H1 (cell line): ENCODE results near the gene NEDD9. TPM values are rescaled to one million over a fixed set of nuclear protein-coding genes. Genes with fewer than 3 reads are reported as not detected.

Experiments used
- CTCF ChIA-PET: fragments of 300-600 bp; sonication (Branson Sonifier 250); formaldehyde crosslinking; loops from one replicate; lab custom pipeline; 2021; ENCODE audit not compliant: partially characterized antibody; lab: Charles Lee
- POLR2A ChIA-PET: fragments of 300-600 bp; sonication (Branson Sonifier 250); formaldehyde crosslinking; loops from one replicate; lab custom pipeline; 2021; ENCODE audit warnings: inconsistent platforms; ENCODE audit not compliant: partially characterized antibody; lab: Charles Lee
- DNase-seq, 2 experiments: peaks; one replicate each; pipeline versions ENCODE4 v3.0.0 to v3.0.0-alpha.2; 2010 to 2022; ENCODE audit warnings: low spot score in 2 of 2, low read depth in 1 of 2, mixed read lengths in 1 of 2
- FAIRE-seq: peaks from 2 replicates; lab custom pipeline; 2011; peaks lifted over from hg19 to GRCh38; lab: Jason Lieb, UNC
- H2AFZ ChIP-seq: 2 replicates; pipeline ENCODE4 v1.8.1; 2012; ENCODE audit warnings: low read length, inconsistent platforms
- H2AK5ac ChIP-seq: 2 replicates; pipeline ENCODE4 v1.6.1; 2013; ENCODE audit warnings: low read depth, low read length
- H2BK120ac ChIP-seq: replicated peaks from 2 replicates; pipeline ENCODE3; 2013; ENCODE audit warnings: low read depth, low read length, inconsistent platforms
- H2BK12ac ChIP-seq: 2 replicates; pipeline ENCODE4 v1.6.1; 2013; ENCODE audit warnings: low read depth, low read length
- H2BK15ac ChIP-seq: 2 replicates; pipeline ENCODE4 v1.6.1; 2013; ENCODE audit warnings: low read length
- H2BK20ac ChIP-seq: 2 replicates; pipeline ENCODE4 v1.6.1; 2013; ENCODE audit warnings: low read length
- H2BK5ac ChIP-seq: 2 replicates; pipeline ENCODE4 v1.6.1; 2013; ENCODE audit warnings: low read depth, low read length
- H3K14ac ChIP-seq: 2 replicates; pipeline ENCODE4 v1.6.1; 2013; ENCODE audit warnings: inconsistent platforms; ENCODE audit not compliant: insufficient read length
- H3K18ac ChIP-seq: 2 replicates; pipeline ENCODE4 v1.6.1; 2013; ENCODE audit warnings: low read length; ENCODE audit errors: extremely low read depth
- H3K23ac ChIP-seq: 2 replicates; pipeline ENCODE4 v1.6.1; 2013; ENCODE audit warnings: inconsistent platforms; ENCODE audit not compliant: insufficient read length
- H3K23me2 ChIP-seq: 2 replicates; pipeline ENCODE4 v1.6.1; 2013; ENCODE audit warnings: low read depth, low read length
- H3K27ac ChIP-seq: 2 replicates; pipeline ENCODE4 v1.6.1; 2011; ENCODE audit warnings: low read depth, low read length, inconsistent platforms
- H3K27me3 ChIP-seq, 4 experiments: replicated peaks in 1 of 4; 1 replicate in 1 of 4; 2 replicates in 3 of 4; pipeline versions ENCODE4 v1.6.1 to v1.8.1; 2011 to 2013; ENCODE audit warnings: low read length in 3 of 4, mild to moderate bottlenecking in 3 of 4, inconsistent platforms in 2 of 4, mixed read lengths in 2 of 4, moderate library complexity in 1 of 4; ENCODE audit not compliant: control insufficient read depth in 3 of 4, insufficient read depth in 3 of 4; ENCODE audit errors: extremely low read depth in 1 of 4
- H3K36me3 ChIP-seq, 4 experiments: 2 replicates each; pipeline versions ENCODE4 v1.6.1 to v1.8.1; 2011 to 2013; ENCODE audit warnings: mild to moderate bottlenecking in 4 of 4, low read length in 3 of 4, moderate library complexity in 2 of 4, control low read depth in 1 of 4, inconsistent platforms in 1 of 4; ENCODE audit not compliant: insufficient read depth in 4 of 4, control insufficient read depth in 2 of 4
- H3K4ac ChIP-seq: replicated peaks from 2 replicates; pipeline ENCODE3; 2013; ENCODE audit warnings: low read length, low read depth, mixed read lengths, inconsistent platforms; ENCODE audit not compliant: insufficient read length
- H3K4me1 ChIP-seq, 4 experiments: replicated peaks in 1 of 4; 1 replicate in 1 of 4; 2 replicates in 3 of 4; pipeline versions ENCODE4 v1.6.1 to v1.8.1; 2011 to 2013; ENCODE audit warnings: low read length in 3 of 4, inconsistent platforms in 2 of 4, mixed read lengths in 1 of 4; ENCODE audit not compliant: insufficient read depth in 4 of 4, control insufficient read depth in 3 of 4
- H3K4me2 ChIP-seq, 2 experiments: 2 replicates each; pipeline versions ENCODE4 v1.6.1 to v1.8.1; 2011 to 2013; ENCODE audit warnings: low read depth in 2 of 2, low read length in 2 of 2, control low read depth in 1 of 2, inconsistent platforms in 1 of 2, mild to moderate bottlenecking in 1 of 2; ENCODE audit not compliant: insufficient read depth in 1 of 2
- H3K4me3 ChIP-seq, 4 experiments: fragments of 200-600, 300-600 bp in 1 of 4; sonication (generic), shearing (Covaris generic), sonication (Bioruptor Twin) in 1 of 4; 2 replicates each; pipeline versions ENCODE4 v1.5.1 to v1.8.1; 2011 to 2016; ENCODE audit warnings: low read length in 4 of 4, low read depth in 3 of 4, control low read depth in 2 of 4, inconsistent platforms in 2 of 4, mild to moderate bottlenecking in 2 of 4, mixed read lengths in 1 of 4, moderate library complexity in 1 of 4; ENCODE audit not compliant: insufficient read depth in 2 of 4; ENCODE audit errors: extremely low read depth in 1 of 4
- H3K56ac ChIP-seq: replicated peaks from 2 replicates; pipeline ENCODE3; 2013; ENCODE audit warnings: low read depth, mild to moderate bottlenecking, mixed read lengths, low read length, inconsistent platforms; ENCODE audit not compliant: insufficient read length
- H3K79me1 ChIP-seq: 2 replicates; pipeline ENCODE4 v1.6.1; 2013; ENCODE audit warnings: low read depth, low read length, control low read depth
- H3K79me2 ChIP-seq, 2 experiments: 2 replicates each; pipeline versions ENCODE4 v1.6.1 to v1.8.1; 2012 to 2013; ENCODE audit warnings: low read length in 2 of 2, mild to moderate bottlenecking in 2 of 2, inconsistent platforms in 1 of 2; ENCODE audit not compliant: insufficient read depth in 2 of 2, control insufficient read depth in 1 of 2
- H3K9ac ChIP-seq, 4 experiments: replicated peaks in 1 of 4; 1 replicate in 1 of 4; 2 replicates in 3 of 4; pipeline versions ENCODE4 v1.6.1 to v1.8.1; 2011 to 2013; ENCODE audit warnings: low read depth in 3 of 4, low read length in 3 of 4, control low read depth in 2 of 4, mild to moderate bottlenecking in 2 of 4, moderate library complexity in 2 of 4, inconsistent platforms in 1 of 4; ENCODE audit errors: extremely low read depth in 1 of 4
- H3K9me3 ChIP-seq, 2 experiments: 2 replicates each; pipeline versions ENCODE4 v1.6.1 to v1.8.1; 2012 to 2013; ENCODE audit warnings: mild to moderate bottlenecking in 2 of 2, moderate library complexity in 2 of 2, control low read depth in 1 of 2, inconsistent platforms in 1 of 2, low read depth in 1 of 2, low read length in 1 of 2, mixed read lengths in 1 of 2; ENCODE audit not compliant: insufficient read depth in 2 of 2
- H4K20me1 ChIP-seq, 2 experiments: replicated peaks in 1 of 2; 2 replicates each; pipeline versions ENCODE3 to v1.8.1; 2011 to 2013; ENCODE audit warnings: inconsistent platforms in 2 of 2, low read length in 2 of 2, mild to moderate bottlenecking in 1 of 2; ENCODE audit not compliant: insufficient read depth in 2 of 2, control insufficient read depth in 1 of 2
- H4K5ac ChIP-seq: 2 replicates; pipeline ENCODE4 v1.6.1; 2013; ENCODE audit warnings: low read length, low read depth, mixed read lengths, inconsistent platforms; ENCODE audit not compliant: insufficient read length
- H4K8ac ChIP-seq: 2 replicates; pipeline ENCODE4 v1.8.0; 2013; ENCODE audit warnings: mild to moderate bottlenecking, moderate library complexity, low read length, inconsistent platforms; ENCODE audit not compliant: insufficient read depth; ENCODE audit errors: extremely low read depth
- H4K91ac ChIP-seq: replicated peaks from 2 replicates; pipeline ENCODE3; 2013; ENCODE audit warnings: low read length, mixed read lengths, inconsistent platforms; ENCODE audit not compliant: insufficient read length
- CHD1 ChIP-seq: IDR thresholded peaks from 2 replicates; pipeline ENCODE4 v1.6.1; 2012; ENCODE audit warnings: low read depth, low read length, improper control_type of control experiment
- KDM1A ChIP-seq: fragments of 200-600, 300-600 bp; sonication (generic); IDR thresholded peaks from 2 replicates; pipeline ENCODE4 v1.7.1; 2016; ENCODE audit warnings: mild to moderate bottlenecking, low read length, borderline replicate concordance
- RBBP5 ChIP-seq: IDR thresholded peaks from 2 replicates; pipeline ENCODE4 v1.7.1; 2012; ENCODE audit warnings: low read depth, mild to moderate bottlenecking, inconsistent platforms, low read length, moderate library complexity, borderline replicate concordance
- TBP ChIP-seq: IDR thresholded peaks from 2 replicates; pipeline ENCODE4 v1.6.1; 2011; ENCODE audit warnings: low read depth, low read length, improper control_type of control experiment
- WGBS, 2 experiments: shearing (Covaris generic) in 1 of 2; methylation state at CpG; one replicate each; pipeline versions ENCODE4 v1.1.6 to v1.1.7; 2013 to 2015; ENCODE audit warnings: low lambda C conversion rate in 2 of 2, mixed read lengths in 2 of 2, inconsistent platforms in 1 of 2, low coverage in 1 of 2, missing lambda C conversion rate in 1 of 2; ENCODE audit not compliant: insufficient replicate concordance in 2 of 2, insufficient coverage in 1 of 2, insufficient read length in 1 of 2; ENCODE audit errors: extremely low coverage in 1 of 2, missing lambda C conversion rate in 1 of 2; 5-methylcytosine and 5-hydroxymethylcytosine counted together
- polyA plus RNA-seq, 7 experiments: library from polyadenylated mRNA; depleted of rRNA in 3 of 7; stranded (reverse) in 5 of 7; unstranded in 2 of 7; fragments of >200 nt in 5 of 7; fragments of 200-250 nt in 2 of 7; gene quantifications; 1 replicate in 5 of 7; 2 replicates in 1 of 7; 4 replicates in 1 of 7; pipeline versions ENCODE4 v1.2.1 to v1.2.3, GENCODE V29; 2011 to 2013; ENCODE audit warnings: missing spikeins in 2 of 7, mixed read lengths in 2 of 7
- total RNA-seq: library from RNA; stranded (reverse); fragmentation: NEBNext Ultra II Directional; extraction: Animal tissue kit (Norgen Biotek cat#: 25700); gene quantifications from 2 replicates; pipeline ENCODE4 v1.2.1, GENCODE V29; 2021
- TF ChIP-seq, protein P1 (sequence below): IDR thresholded peaks from 2 replicates; pipeline ENCODE4 v1.6.1; 2011; ENCODE audit warnings: low read length, improper control_type of control experiment

Gene NEDD9
- total and polyA plus RNA-seq, 2 of the 8 experiments (the other 6 are each of a cell fraction or from before 2014, with no cell fraction given), result 3.6 to 12.0 TPM

GRCh38 chr6:11181478-11182136 lies 50.9 kb downstream of the NEDD9 start:
- Histone ChIP-seq H3K79me1 (no peaks in the 10 kb centered on the region), H4K5ac (no peak overlapping the region), H3K9me3 (peaks cover 0 to 3% of the 10 kb centered on the region in 2 experiments; a peak in 1 of 4 replicates), H4K8ac (no peak overlapping the region), H2BK120ac (no peak overlapping the region), H3K4ac (no peak overlapping the region), H3K14ac (no peak overlapping the region), H2AK5ac (no peak overlapping the region), H3K23ac (no peak overlapping the region), H3K27ac (no peak overlapping the region), H2BK15ac (no peak overlapping the region), H3K36me3 (peaks cover 0 to 8% (median 0%) of the 10 kb centered on the region in 4 experiments; a peak in 4 of 8 replicates), H3K4me2 (no peak overlapping the region), H3K18ac (no peak overlapping the region), H2BK20ac (no peak overlapping the region), H3K27me3 (no peaks in the 10 kb centered on the region), H4K91ac (no peak overlapping the region), H3K56ac (no peak overlapping the region), H3K4me3 (no peak overlapping the region), H2BK5ac (no peak overlapping the region), H2BK12ac (no peak overlapping the region), H3K9ac (no peak overlapping the region), H3K23me2 (no peaks in the 10 kb centered on the region), H4K20me1 (no peaks in the 10 kb centered on the region), H3K79me2 (no peaks in the 10 kb centered on the region), H2AFZ (no peak overlapping the region), H3K4me1 (peaks cover 0 to 4% (median under 1%) of the 10 kb centered on the region in 4 experiments; a peak in 4 of 7 replicates)
- ChIA-PET CTCF (interaction anchor here (2.8 kb wide), 1 partner anchor 10 kb away, joined by 15 read pairs; no protein-coding TSS in a partner anchor), POLR2A (no interaction called here)
- no peak for DNase-seq
- 92% methylated on average over 3 of the region's 3 CpGs; no CpG with 5 or more reads in 1 of the 2 experiments for WGBS, 2 experiments
- no peak for FAIRE-seq
- TF ChIP-seq RBBP5 (no peak), CHD1 (no peak), TBP (no peak), KDM1A (0 out of 2 replicates have a peak, but pooled peaks have one; percentile 13)
- TF ChIP-seq, protein P1, sequence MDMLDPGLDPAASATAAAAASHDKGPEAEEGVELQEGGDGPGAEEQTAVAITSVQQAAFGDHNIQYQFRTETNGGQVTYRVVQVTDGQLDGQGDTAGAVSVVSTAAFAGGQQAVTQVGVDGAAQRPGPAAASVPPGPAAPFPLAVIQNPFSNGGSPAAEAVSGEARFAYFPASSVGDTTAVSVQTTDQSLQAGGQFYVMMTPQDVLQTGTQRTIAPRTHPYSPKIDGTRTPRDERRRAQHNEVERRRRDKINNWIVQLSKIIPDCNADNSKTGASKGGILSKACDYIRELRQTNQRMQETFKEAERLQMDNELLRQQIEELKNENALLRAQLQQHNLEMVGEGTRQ, result no peak
